H1 (cell line): ENCODE measurements around the gene SLC35E1. TPM values are rescaled to one million over a fixed set of nuclear protein-coding genes. Genes with fewer than 3 reads are reported as not detected.
A peak's percentile ranks its signal among the peaks of the same experiment; 100 is the strongest.

Source experiments
- CHD2 ChIP-seq: IDR thresholded peaks from 2 replicates; pipeline ENCODE4 v1.6.1; 2012; ENCODE audit warnings: low read length, improper control_type of control experiment
- FOSL1 ChIP-seq: IDR thresholded peaks from 2 replicates; pipeline ENCODE4 v1.6.1; 2011; ENCODE audit warnings: mild to moderate bottlenecking, low read depth, low read length, moderate library complexity; ENCODE audit not compliant: insufficient read depth
- GABPA ChIP-seq: IDR thresholded peaks from 2 replicates; pipeline ENCODE4 v1.6.1; 2011; ENCODE audit warnings: mild to moderate bottlenecking, low read length, moderate library complexity, borderline replicate concordance; ENCODE audit not compliant: insufficient read depth
- HDAC2 ChIP-seq, 2 experiments: fragments of 300-600 bp in 1 of 2; sonication (generic) in 1 of 2; IDR thresholded peaks; 2 replicates each; pipeline ENCODE4 v1.6.1; 2011 to 2012; ENCODE audit warnings: low read depth in 2 of 2, low read length in 2 of 2, mild to moderate bottlenecking in 2 of 2, moderate library complexity in 2 of 2, borderline replicate concordance in 1 of 2, inconsistent platforms in 1 of 2
- KDM4A ChIP-seq: IDR thresholded peaks from one replicate; pipeline ENCODE4 v1.7.1; 2012; ENCODE audit warnings: low read depth, mild to moderate bottlenecking, moderate library complexity, low read length, inconsistent platforms; ENCODE audit not compliant: severe bottlenecking
- MAFK ChIP-seq: IDR thresholded peaks from 2 replicates; pipeline ENCODE4 v1.6.1; 2012; ENCODE audit warnings: low read depth, mild to moderate bottlenecking, improper control_type of control experiment, low read length
- PHF8 ChIP-seq: fragments of 200-600 bp; sonication (generic); conservative IDR thresholded peaks from 2 replicates; pipeline ENCODE4 v1.7.1; 2012; ENCODE audit warnings: low read depth, mild to moderate bottlenecking, inconsistent platforms, low read length, moderate library complexity
- POU5F1 ChIP-seq: IDR thresholded peaks from 2 replicates; pipeline ENCODE4 v1.6.1; 2011; ENCODE audit warnings: low read depth, mild to moderate bottlenecking, low read length, moderate library complexity
- SP2 ChIP-seq: IDR thresholded peaks from 2 replicates; pipeline ENCODE4 v1.6.1; 2012; ENCODE audit warnings: mild to moderate bottlenecking, low read length, inconsistent platforms
- SRF ChIP-seq: IDR thresholded peaks from 2 replicates; pipeline ENCODE4 v1.6.1; 2011; ENCODE audit warnings: mild to moderate bottlenecking, low read depth, low read length, moderate library complexity
- TAF7 ChIP-seq: optimal IDR thresholded peaks from 2 replicates; pipeline ENCODE3; 2011; ENCODE audit warnings: low read depth, mild to moderate bottlenecking, inconsistent platforms, low read length, moderate library complexity, borderline replicate concordance
- TBP ChIP-seq: IDR thresholded peaks from 2 replicates; pipeline ENCODE4 v1.6.1; 2011; ENCODE audit warnings: low read depth, low read length, improper control_type of control experiment
- polyA plus RNA-seq, 7 experiments: library from polyadenylated mRNA; depleted of rRNA in 3 of 7; stranded (reverse) in 5 of 7; unstranded in 2 of 7; fragments of >200 nt in 5 of 7; fragments of 200-250 nt in 2 of 7; gene quantifications; 1 replicate in 5 of 7; 2 replicates in 1 of 7; 4 replicates in 1 of 7; pipeline versions ENCODE4 v1.2.1 to v1.2.3, GENCODE V29; 2011 to 2013; ENCODE audit warnings: missing spikeins in 2 of 7, mixed read lengths in 2 of 7
- total RNA-seq: library from RNA; stranded (reverse); fragmentation: NEBNext Ultra II Directional; extraction: Animal tissue kit (Norgen Biotek cat#: 25700); gene quantifications from 2 replicates; pipeline ENCODE4 v1.2.1, GENCODE V29; 2021
- TF ChIP-seq, protein P1 (sequence below): IDR thresholded peaks from 2 replicates; pipeline ENCODE4 v1.6.1; 2012; ENCODE audit warnings: inconsistent platforms
- TF ChIP-seq, protein P2 (sequence below): IDR thresholded peaks from 2 replicates; pipeline ENCODE4 v1.6.1; 2012; ENCODE audit warnings: inconsistent platforms

SLC35E1 gene
- total and polyA plus RNA-seq, 2 of the 8 experiments (the other 6 are each of a cell fraction or from before 2014, with no cell fraction given): 26.0 to 31.9 TPM

DNA sequence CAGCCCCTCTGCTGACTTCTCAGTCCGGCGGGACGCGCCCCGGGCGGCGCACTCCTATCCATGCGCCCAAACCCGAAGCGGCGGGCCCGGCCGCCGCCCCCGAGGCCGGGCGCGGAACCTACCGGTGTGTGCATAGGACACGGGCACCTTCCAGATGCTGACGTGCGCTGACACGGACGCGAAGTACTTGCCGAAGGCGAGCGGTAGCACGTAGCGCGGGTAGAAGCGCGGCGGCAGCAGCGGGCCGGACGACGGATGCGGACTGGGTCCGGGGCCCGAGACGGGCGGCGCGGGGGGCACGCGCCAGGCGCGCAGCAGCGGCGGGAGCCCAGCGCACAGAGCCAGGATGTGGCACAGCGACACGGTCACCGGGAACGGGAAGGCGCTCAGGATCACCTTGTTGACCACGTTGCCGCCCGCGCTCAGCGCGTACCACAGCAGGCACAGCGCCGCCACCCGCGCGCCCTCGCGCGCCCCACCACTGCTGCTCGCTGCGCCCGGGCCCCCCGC is 338 bp downstream of the SLC35E1 start (continued):
- TF ChIP-seq GABPA: 0 out of 2 replicates have a peak, but pooled peaks have one; percentile 41
- no peak for TF ChIP-seq MAFK
- TF ChIP-seq SRF: no peak
- TF ChIP-seq, protein P1, sequence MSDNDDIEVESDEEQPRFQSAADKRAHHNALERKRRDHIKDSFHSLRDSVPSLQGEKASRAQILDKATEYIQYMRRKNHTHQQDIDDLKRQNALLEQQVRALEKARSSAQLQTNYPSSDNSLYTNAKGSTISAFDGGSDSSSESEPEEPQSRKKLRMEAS: no peak; the same call in 1 of the 2 replicates
- no peak for TF ChIP-seq TBP
- no peak for TF ChIP-seq FOSL1
- TF ChIP-seq SP2: no peak
- 0 out of 4 replicates have a peak, but pooled peaks of 1 of the 2 experiments have one; percentile 27 for TF ChIP-seq HDAC2 (IDR thresholded peaks at IDR 0.05; ENCODE audit: borderline replicate concordance in 1 of 2, low read depth in 2 of 2, low read length in 2 of 2)
- TF ChIP-seq KDM4A: peak; percentile 89
- no peak for TF ChIP-seq CHD2
- no peak for TF ChIP-seq TAF7
- TF ChIP-seq, protein P2, sequence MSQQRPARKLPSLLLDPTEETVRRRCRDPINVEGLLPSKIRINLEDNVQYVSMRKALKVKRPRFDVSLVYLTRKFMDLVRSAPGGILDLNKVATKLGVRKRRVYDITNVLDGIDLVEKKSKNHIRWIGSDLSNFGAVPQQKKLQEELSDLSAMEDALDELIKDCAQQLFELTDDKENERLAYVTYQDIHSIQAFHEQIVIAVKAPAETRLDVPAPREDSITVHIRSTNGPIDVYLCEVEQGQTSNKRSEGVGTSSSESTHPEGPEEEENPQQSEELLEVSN: 0 out of 2 replicates have a peak, but pooled peaks have one; percentile 25
- TF ChIP-seq POU5F1: no peak
- TF ChIP-seq PHF8: peak; percentile 77
